HG02938 (cell line): ENCODE data around the gene PRKD1.

Source experiments
- ATAC-seq: cut with Tn5 transposase; IDR thresholded peaks from one replicate; pipeline ENCODE4 v1.9.1; 2021; ENCODE audit warnings: mild to moderate bottlenecking, moderate library complexity; ENCODE audit not compliant: unreplicated experiment

The PRKD1 gene

DNA sequence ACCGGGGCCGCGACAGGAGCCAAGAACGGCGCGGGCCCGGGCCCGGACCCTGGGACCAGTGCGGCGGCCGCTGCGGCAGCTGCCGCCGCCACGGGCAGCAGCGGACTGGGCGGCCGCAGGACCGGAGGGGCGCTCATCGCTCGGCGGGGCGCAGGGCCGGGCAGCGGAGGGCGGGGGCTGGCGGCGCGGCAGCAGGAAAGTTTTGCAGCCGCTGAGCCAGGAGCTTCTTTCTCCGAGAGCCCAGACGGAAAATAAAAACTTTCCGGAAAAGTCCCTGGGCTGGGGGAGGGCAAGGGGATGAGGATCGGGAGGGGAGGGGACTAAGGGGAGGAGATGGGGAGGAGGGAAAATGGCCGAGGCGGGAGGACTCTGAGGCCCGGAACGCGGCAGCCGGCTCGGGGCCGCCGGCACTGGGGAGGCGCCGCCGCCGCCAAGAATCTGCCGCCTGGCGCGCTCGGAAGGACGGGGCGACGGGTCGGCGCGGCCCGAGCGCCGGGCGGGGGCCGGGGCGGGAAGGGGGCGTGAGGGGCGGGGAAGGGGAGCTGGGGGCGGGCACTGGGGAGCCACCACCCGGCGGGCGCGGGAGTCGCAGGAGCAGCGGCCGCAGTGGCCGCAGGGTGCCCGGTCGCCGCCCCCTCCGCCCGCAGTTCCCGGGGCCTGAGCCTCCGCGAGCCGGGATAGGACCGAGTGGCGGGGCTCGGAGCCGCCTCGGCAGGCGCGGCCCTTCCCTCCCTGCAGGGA, at the start of gene PRKD1:
Gene PRKD1, minus strand, starts transcription at position 472 of the 741 bp plus-strand sequence.
- no peak for ATAC-seq

GRCh38 chr14:29971101-29971500, 43.5 kb upstream of the PRKD1 start:
- no peak for ATAC-seq

DNA sequence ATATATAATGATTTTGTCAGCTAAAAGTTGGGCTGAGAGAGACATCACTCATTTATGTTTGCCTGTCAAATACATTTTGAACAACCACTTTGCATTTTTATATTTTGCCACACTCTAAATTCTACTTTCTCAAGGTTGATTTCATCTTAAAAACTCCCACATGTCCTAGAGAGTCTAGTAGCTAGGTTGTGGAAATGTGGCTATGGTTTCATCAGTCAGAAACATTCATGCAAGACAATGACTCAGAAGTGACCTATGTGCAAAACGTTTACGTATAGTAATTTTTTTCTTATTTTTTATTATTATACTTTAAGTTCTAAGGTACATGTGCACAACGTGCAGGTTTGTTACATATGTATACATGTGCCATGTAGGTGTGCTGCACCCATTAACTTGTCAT, 27.4 kb upstream of the PRKD1 start:
- ATAC-seq, result no peak

DNA sequence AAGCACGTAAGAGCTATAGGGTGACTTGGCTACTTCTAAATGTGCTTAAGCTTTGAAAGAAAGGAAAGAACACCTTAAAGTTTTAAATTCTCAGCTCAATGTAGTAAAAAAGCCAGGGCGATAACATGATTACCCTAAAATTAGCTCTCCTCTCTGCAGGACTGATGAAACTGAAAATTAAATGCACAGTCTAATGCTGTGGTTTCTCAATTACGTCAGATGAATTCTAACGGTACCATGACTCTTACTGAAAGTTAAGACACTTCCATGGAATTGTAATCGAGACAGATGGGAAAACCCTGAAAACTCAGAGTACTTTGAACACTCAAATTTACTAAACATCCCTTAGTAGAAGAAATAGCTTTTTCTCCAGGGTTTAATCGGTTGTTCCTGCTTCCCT, 25.9 kb upstream of the PRKD1 start:
- no peak for ATAC-seq

DNA sequence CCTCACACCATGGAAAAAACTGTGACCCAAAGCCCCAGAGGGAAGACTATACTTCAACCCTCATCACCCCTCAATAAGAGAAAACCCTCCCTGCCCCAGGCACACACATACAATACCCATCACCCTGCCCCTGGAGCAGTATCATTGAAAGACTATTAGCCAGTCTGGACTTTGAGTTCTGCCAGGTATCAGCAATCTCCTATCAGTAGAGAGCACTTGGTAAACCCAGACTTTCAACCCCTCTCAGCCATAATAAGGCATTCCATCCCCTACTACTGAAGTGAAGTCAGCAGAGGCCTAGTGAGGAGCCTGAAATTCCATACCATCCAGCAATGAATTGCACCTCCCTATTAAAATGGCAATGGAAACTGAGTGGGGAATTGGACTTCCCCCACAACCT, 16.4 kb upstream of the PRKD1 start:
- ATAC-seq, result no peak

DNA sequence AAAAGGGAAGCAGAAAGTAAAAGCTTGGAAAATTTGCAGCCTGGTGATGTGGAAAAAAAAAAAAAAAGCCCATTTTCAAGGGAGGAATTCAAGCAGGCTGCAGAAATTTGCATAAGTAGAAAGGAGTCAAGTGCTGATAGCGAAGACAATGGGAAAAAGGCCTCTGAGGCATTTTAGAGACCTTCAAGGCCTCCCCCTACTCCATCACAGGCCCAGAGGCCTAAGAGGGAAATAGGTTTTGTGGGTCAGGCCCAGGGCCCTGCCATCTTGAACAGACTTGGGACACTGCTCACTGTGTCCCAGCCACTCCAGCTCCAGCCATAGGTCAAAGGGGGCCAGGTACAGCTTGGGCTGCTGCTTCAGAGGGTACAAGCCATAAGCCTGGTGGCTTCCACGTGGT, 13.8 kb upstream of the PRKD1 start:
- ATAC-seq, result no peak

DNA sequence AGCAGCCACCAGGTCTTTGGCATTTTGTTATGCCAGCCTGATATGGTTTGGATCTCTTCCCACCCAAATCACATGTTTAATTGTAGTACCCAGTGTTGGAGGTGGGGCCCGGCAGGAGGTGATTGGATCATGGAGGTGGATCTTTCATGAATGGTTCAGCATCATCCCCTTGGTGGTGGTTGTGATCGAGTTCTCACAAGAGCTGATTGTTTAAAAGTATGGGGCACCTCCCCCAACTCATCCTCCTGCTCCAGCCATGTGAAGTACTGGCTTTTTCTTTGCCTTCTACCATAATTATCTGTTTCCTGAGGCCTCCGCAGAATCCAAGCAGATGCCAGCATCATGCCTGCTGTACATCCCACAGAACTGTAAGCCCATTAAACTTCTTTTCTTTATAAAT, 12.8 kb upstream of the PRKD1 start:
- no peak for ATAC-seq

- no peak for ATAC-seq
Observed at GRCh38 chr14:29937116-29937515, 9.5 kb upstream of the PRKD1 start.

- no peak for ATAC-seq
Observed at GRCh38 chr14:29930283-29930682, 2.6 kb upstream of the PRKD1 start.

- ATAC-seq, result no peak
Observed at GRCh38 chr14:29928117-29928640, 532 bp upstream of the PRKD1 start.

DNA sequence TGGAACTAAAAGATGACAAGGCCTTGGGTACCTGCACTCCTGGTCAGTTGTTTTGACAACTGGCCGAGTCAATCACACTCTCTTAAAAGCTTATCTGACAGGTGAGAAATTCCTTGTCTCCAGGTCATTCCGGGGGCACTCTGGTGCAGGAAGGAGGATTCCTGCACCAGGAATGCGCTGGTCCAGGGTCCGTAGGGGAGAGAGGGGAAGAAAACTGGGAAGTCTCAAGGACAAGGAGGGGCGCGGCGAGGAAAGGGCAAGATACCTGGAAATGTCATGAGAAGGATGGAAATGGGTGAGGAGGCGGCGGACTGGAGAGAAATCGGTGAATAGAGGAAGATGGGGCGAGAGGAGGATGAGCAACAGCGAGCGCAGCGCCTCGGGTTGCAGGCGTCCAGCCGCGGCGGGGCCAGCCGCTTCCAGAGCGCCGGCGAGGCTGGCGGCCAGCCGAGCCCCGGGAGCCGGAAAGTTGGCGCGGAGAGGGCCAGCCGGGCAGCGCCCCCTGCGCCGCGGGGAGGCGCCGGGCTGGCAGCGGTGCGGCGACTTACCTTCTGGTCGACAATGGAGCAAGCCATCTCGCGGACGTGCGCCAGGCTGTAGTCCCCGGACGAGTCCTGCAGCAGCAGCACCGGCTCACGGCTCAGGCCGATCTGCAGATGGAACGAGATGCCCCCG, 809 bp downstream of the PRKD1 start:
- ATAC-seq, result no peak

GRCh38 chr14:29926228-29926627, 1.4 kb downstream of the PRKD1 start:
- ATAC-seq, result no peak

DNA sequence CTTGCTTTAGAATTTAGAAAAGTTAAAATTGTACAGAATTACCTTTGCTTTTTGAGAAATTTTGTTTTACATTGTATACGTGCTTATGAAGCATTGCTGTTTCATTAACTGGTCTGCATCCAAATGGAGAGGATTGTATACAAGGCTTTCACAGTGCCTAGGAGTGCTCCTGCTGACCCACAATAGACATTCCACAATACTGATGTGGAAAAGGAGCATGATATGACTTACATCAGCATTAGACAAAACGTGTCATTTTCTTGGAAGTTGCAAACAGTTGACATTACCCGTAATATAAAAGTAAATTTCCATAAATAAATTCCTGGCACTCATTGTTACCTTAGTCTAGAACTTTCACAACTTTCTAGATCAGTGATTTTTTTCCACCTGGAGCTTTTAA, 1.9 kb downstream of the PRKD1 start:
- no peak for ATAC-seq

DNA sequence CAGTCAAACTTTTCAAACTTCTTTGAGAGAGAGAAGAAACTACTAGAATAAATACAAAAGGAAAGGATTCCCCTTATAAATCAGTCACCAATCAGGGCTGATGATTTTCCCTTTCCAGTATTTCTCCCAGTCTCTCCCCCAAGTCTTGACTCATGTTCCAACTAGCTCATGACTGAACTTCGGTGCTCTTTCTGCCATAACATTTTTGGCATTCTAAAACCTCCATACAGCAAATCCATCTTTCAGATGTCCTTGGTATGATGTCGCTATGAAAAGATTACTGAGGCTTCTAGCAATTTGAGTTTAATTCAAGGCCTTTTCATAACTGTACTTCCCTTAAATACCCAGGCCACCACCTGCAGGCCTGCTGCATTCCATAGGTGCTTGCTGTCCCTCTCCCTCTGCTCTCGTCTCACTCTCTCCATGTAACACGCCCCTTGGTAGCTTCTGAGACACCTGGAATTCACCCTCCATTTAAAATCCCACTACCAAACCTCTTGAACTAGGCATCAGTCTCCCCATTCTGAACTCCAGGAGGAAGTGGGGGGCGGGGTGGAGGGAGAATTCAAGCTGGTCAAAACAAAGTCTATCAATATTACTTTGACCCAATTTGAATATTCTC, 2.4 kb downstream of the PRKD1 start:
- ATAC-seq, result no peak

- ATAC-seq, result no peak
Observed at GRCh38 chr14:29919845-29920244, 7.8 kb downstream of the PRKD1 start.

- no peak for ATAC-seq
Observed at GRCh38 chr14:29918981-29919380, 8.7 kb downstream of the PRKD1 start.

GRCh38 chr14:29913566-29913965, 14.1 kb downstream of the PRKD1 start:
- no peak for ATAC-seq

GRCh38 chr14:29911810-29912209, 15.8 kb downstream of the PRKD1 start:
- ATAC-seq, result no peak

- no peak for ATAC-seq
Observed at GRCh38 chr14:29908652-29909577, 18.7 kb downstream of the PRKD1 start.

DNA sequence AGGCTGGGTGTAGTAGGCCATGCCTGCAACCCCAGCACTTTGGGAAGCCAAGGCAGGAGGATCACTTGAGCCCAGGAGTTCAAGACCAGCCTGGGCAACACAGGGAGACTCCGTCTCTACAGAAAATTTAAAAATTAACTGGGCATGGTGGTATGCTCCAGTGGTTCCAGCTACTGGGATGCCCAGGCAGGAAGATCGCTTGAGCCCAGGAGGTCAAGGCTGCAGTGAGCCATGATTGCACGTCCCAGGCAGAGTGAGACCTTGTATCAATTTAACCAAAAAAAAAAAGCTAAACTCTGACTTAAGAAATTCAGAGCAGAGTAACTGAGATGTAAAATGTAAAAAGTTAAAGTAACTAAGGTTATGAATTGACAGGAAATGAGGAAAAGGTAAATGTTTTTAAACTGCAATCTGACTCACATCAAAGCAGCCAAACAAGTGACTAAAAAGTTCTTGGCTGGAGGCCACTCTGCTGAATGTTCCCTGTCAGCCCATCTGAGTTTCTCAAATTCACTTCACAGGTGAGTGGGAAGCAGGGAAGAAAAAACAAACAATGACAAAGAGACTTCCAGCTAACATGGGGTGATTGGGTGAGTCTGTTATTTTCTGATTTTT, 21.3 kb downstream of the PRKD1 start:
- ATAC-seq, result no peak
